Stimulated activated CD8-positive, alpha-beta memory T cell treated with anti-CD3 and anti-CD28 coated beads, Interleukin-4, amount 100 ng/mL, for 1 hour (primary cell): ENCODE measurements around the gene C9orf85.
A peak's percentile ranks its signal among the peaks of the same experiment; 100 is the strongest.
"Not testable (repeated sequence)": the region's sequence is repeated elsewhere in the genome, so short reads cannot be mapped to it uniquely, and the experiment has no call there.

ENCODE experiments used
- DNase-seq, 2 donors: peaks; one replicate each; pipeline ENCODE4 v3.0.0-alpha.2; 2020; ENCODE audit warnings: low read depth in 2 of 2, low spot score in 1 of 2

The C9orf85 gene

GRCh38 chr9:71911061-71911907, at the start of gene C9orf85, which contains the start of gene ABHD17B:
Gene C9orf85 (plus strand): TSS chr9:71911639. CDS start chr9:71911735, 96 bp downstream.
Gene ABHD17B (minus strand): TSS chr9:71911193. CDS start chr9:71875080, 36,113 bp downstream.
- peak; percentile 86 to 93 for DNase-seq

- DNase-seq, result no peak
These were observed 47.8 kb upstream of the C9orf85 start for GRCh38 chr9:71863631-71864030.

- DNase-seq, result no peak
These were observed 36.1 kb upstream of the C9orf85 start for GRCh38 chr9:71875345-71875744.

GRCh38 chr9:71876106-71876505, 35.3 kb upstream of the C9orf85 start:
- DNase-seq, result no peak

- DNase-seq, result no peak
These were observed 34.6 kb upstream of the C9orf85 start for GRCh38 chr9:71876829-71877228.

GRCh38 chr9:71878327-71879274, 32.8 kb upstream of the C9orf85 start:
- no peak for DNase-seq

- no peak for DNase-seq
These were observed 31.7 kb upstream of the C9orf85 start for GRCh38 chr9:71879644-71880174.

- DNase-seq, result no peak
These were observed 27.4 kb upstream of the C9orf85 start for GRCh38 chr9:71884005-71884404.

GRCh38 chr9:71885467-71885866, 26.0 kb upstream of the C9orf85 start:
- DNase-seq, result no peak

- DNase-seq, result no peak
These were observed 25.4 kb upstream of the C9orf85 start for GRCh38 chr9:71886015-71886414.

GRCh38 chr9:71886541-71886940, 24.9 kb upstream of the C9orf85 start:
- no peak for DNase-seq

- DNase-seq, result no peak
These were observed 24.1 kb upstream of the C9orf85 start for GRCh38 chr9:71887362-71887761.

GRCh38 chr9:71890042-71890679, 21.3 kb upstream of the C9orf85 start:
- DNase-seq, result no peak

GRCh38 chr9:71891557-71892189, 19.8 kb upstream of the C9orf85 start:
- DNase-seq, result no peak

- no peak for DNase-seq
These were observed 16.3 kb upstream of the C9orf85 start for GRCh38 chr9:71895117-71895516.

- no peak for DNase-seq
These were observed 15.5 kb upstream of the C9orf85 start for GRCh38 chr9:71895955-71896354.

GRCh38 chr9:71896761-71897160, 14.7 kb upstream of the C9orf85 start:
- no peak for DNase-seq

GRCh38 chr9:71897577-71897976, 13.9 kb upstream of the C9orf85 start:
- no peak for DNase-seq

GRCh38 chr9:71898756-71899155, 12.7 kb upstream of the C9orf85 start:
- DNase-seq, result not testable (repeated sequence)
